ENCODE results near the gene ARHGEF4. TPM values are rescaled to one million over a fixed set of nuclear protein-coding genes. Genes with fewer than 3 reads are reported as not detected.

Gene ARHGEF4
- total RNA-seq, 1 experiment from 2014 or later = 26.6 TPM

- TF ChIP-seq ZBTB33 (IDR thresholded peaks at IDR 0.05; ENCODE audit: extremely low read depth, insufficient replicate concordance, low read length) (no peak), CEBPB (IDR thresholded peaks at IDR 0.05; ENCODE audit: low read depth) (no peak), EZH2phosphoT487 (IDR thresholded peaks at IDR 0.05; ENCODE audit: borderline replicate concordance) (no peak), POLR2AphosphoS5 (IDR thresholded peaks at IDR 0.05; ENCODE audit: low read depth, low read length) (no peak), SP1 (IDR thresholded peaks at IDR 0.05; ENCODE audit: low read depth) (no peak), ZFX (IDR thresholded peaks at IDR 0.05) (no peak), CBX3 (IDR thresholded peaks at IDR 0.05; ENCODE audit: low read depth) (no peak)
These were observed 111.3 kb downstream of the ARHGEF4 start (continued) for GRCh38 chr2:130947967-130948366.

- Histone ChIP-seq H4K20me1 (ENCODE audit: insufficient read depth) (no peaks in the 10 kb centered on the region), H3K27me3 (ENCODE audit: insufficient read depth, low read length) (no peaks in the 10 kb centered on the region), H3K4me2 (ENCODE audit: low read length) (no peak overlapping the region), H3K36me3 (ENCODE audit: control insufficient read depth in 1 of 2, insufficient read depth in 2 of 2, low read length in 2 of 2) (0 out of 4 replicates have a peak, but pooled peaks cover 0 to 3% of the 10 kb centered on the region in 2 experiments), H3K4me3 (replicated peaks in 1 of 2; ENCODE audit: low read depth in 1 of 2, low read length in 2 of 2) (no peak overlapping the region), H3K27ac (ENCODE audit: low read depth, low read length) (no peak overlapping the region), H3K4me1 (ENCODE audit: control insufficient read depth in 1 of 2, insufficient read depth in 2 of 2, low read length in 2 of 2) (no peaks in the 10 kb centered on the region), H3K9ac (ENCODE audit: low read length) (no peak overlapping the region), H3K79me2 (ENCODE audit: insufficient read depth, low read length) (no peaks in the 10 kb centered on the region), H3K9me2 (ENCODE audit: insufficient read depth) (no peaks in the 10 kb centered on the region), H2AFZ (ENCODE audit: low read depth, low read length, poor library complexity, severe bottlenecking) (no peak overlapping the region), H3K9me3 (ENCODE audit: control insufficient read depth in 1 of 2, insufficient read depth in 1 of 2, low read depth in 1 of 2, low read length in 2 of 2) (no peaks in the 10 kb centered on the region)
- RAD21 ChIA-PET (ENCODE audit: low non-redundant PET in 1 of 2, low total read pairs in 2 of 2, uncharacterized antibody in 2 of 2, unreplicated experiment in 2 of 2) = no interaction called here
- CTCF ChIA-PET = no interaction called here
- no TSS peak for BruUV-seq (replicated peaks)
- ATAC-seq (no peak), DNase-seq (ENCODE audit: low read depth, low spot score) (no peak)
- intact Hi-C loops (cut with micrococcal nuclease) = no loop called here
- POLR2A ChIA-PET = no interaction called here
- no peak for TF ChIP-seq ATF3 (IDR thresholded peaks at IDR 0.05)
- TF ChIP-seq CTCF (IDR thresholded peaks at IDR 0.05 in 2 of 3, conservative IDR thresholded peaks at IDR 0.05 in 1 of 3; ENCODE audit: borderline replicate concordance in 1 of 3, insufficient read depth in 1 of 3, low read depth in 2 of 3, low read length in 2 of 3) = no peak
- TF ChIP-seq REST (IDR thresholded peaks at IDR 0.05; ENCODE audit: low read depth) = no peak
- no peak for TF ChIP-seq JUND (IDR thresholded peaks at IDR 0.05)
- TF ChIP-seq SIN3A (IDR thresholded peaks at IDR 0.05; ENCODE audit: low read depth) = no peak
- TF ChIP-seq MAX (IDR thresholded peaks at IDR 0.05) = no peak
- TF ChIP-seq POLR2AphosphoS5 (IDR thresholded peaks at IDR 0.05; ENCODE audit: low read depth, low read length) = no peak
- no peak for TF ChIP-seq RAD21 (IDR thresholded peaks at IDR 0.05; ENCODE audit: low read depth)
- TF ChIP-seq SRF (IDR thresholded peaks at IDR 0.05; ENCODE audit: low read depth) = no peak
- TF ChIP-seq FOSL1 (IDR thresholded peaks at IDR 0.05; ENCODE audit: low read depth) = no peak
- TF ChIP-seq TCF7L2 (IDR thresholded peaks at IDR 0.05; ENCODE audit: borderline replicate concordance, extremely low read depth, insufficient read depth, insufficient read length) = no peak
- no peak for TF ChIP-seq EZH2 (IDR thresholded peaks at IDR 0.05)
- TF ChIP-seq CEBPB (IDR thresholded peaks at IDR 0.05; ENCODE audit: low read depth) = no peak
- TF ChIP-seq ELF1 (IDR thresholded peaks at IDR 0.05; ENCODE audit: borderline replicate concordance, low read depth) = no peak
- no peak for TF ChIP-seq SP1 (IDR thresholded peaks at IDR 0.05; ENCODE audit: low read depth)
- TF ChIP-seq ZNF274 (IDR thresholded peaks at IDR 0.05; ENCODE audit: low read depth, low read length) = no peak
These were observed 113.2 kb downstream of the ARHGEF4 start for GRCh38 chr2:130949954-130950353.

All from HCT116 (cell line).